Measurements from ENCODE around the gene PTPRM. TPM values are rescaled to one million over a fixed set of nuclear protein-coding genes. Genes with fewer than 3 reads are reported as not detected.
"Not testable (repeated sequence)": the region's sequence is repeated elsewhere in the genome, so short reads cannot be mapped to it uniquely, and the experiment has no call there.

The PTPRM gene
- polyA plus RNA-seq, 4 donors = 2.2 to 31.4 (median 18.1) TPM

DNA sequence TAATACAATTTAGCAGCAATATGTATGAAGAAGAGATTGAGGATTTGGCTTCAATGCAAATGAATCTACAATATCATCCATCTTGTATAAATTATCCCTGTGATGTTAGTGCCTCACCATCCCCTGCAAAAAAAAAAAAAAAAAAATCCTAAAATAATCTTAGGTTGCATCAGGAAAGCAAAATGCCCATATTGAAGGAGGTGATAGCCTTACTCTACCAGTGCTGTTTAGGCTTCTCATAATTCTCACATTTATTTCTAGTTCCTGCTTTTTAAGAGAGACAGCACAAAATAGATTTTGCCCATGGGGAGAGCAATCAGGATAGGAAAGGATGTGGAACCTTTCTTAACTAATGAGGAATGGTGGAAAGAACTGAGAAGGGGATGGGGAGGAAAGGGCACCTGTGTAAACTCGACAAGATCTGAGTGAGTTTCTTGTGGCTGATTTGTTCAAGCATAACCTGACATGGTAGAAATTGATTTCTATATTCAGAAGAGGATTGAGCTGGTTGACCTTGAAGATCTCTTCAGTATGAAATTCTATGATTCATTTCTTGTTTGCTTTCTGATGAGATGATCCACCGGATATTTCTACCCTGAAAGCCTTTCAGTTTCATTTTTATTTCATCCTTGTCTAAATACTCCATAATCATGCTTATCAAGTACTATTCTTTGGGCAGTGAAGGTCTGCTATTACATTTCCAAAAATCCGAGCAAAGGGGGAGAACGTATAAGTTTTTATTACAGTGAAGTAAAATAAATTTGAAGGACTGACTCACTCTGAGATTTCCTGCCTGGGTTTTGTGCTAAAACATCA lies 391.2 kb downstream of the PTPRM start:
- FAIRE-seq (no peak), DNase-seq (peak in 1 of 2 donors; percentile 10)
- Histone ChIP-seq H3K27me3 (ENCODE audit: control insufficient read depth in 3 of 3, insufficient read depth in 3 of 3, low read length in 3 of 3) (no peaks in the 10 kb centered on the region), H3K27ac (ENCODE audit: low read depth in 1 of 3, low read length in 2 of 3) (peak overlapping the region in 1 of 3 donors; percentile 72), H3K9me3 (ENCODE audit: control insufficient read depth in 2 of 2, insufficient read depth in 1 of 2, low read depth in 1 of 2, low read length in 1 of 2) (no peaks in the 10 kb centered on the region), H3K4me3 (ENCODE audit: low read depth in 1 of 3, low read length in 3 of 3) (no peak overlapping the region), H3K36me3 (ENCODE audit: control insufficient read depth in 3 of 3, insufficient read depth in 2 of 3, low read depth in 1 of 3, low read length in 3 of 3) (peaks cover 0 to 4% (median 0%) of the 10 kb centered on the region in 3 donors), H3K4me1 (ENCODE audit: control insufficient read depth in 3 of 3, insufficient read depth in 2 of 3, low read depth in 1 of 3, low read length in 2 of 3) (peaks cover 0 to 6% (median 2%) of the 10 kb centered on the region in 3 donors)
- whole genome bisulfite sequencing, 3 donors = 17 to 38% (median 28%) methylated on average over 4 of the region's 4 CpGs

DNA sequence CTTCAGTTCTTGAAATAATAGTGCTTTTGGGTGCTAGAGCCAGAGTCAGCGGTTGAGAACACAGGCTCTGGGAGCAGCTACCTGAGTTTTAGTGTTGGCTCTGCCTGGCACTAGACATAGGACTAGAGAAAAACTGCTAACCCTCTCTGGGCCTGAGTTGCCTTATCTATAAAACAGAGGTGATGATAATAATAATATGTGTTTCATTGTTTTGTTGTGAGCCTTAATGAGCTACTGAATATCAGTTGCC lies 391.7 kb downstream of the PTPRM start:
- 55 to 82% (median 70%) methylated on average over 1 of the region's 1 CpG for WGBS, 3 donors
- H3K4me3 ChIP-seq (ENCODE audit: low read depth in 1 of 3, low read length in 3 of 3) = no peak overlapping the region
- no peaks in the 10 kb centered on the region for H3K9me3 ChIP-seq (ENCODE audit: control insufficient read depth in 2 of 2, insufficient read depth in 1 of 2, low read depth in 1 of 2, low read length in 1 of 2)
- H3K36me3 ChIP-seq (ENCODE audit: control insufficient read depth in 3 of 3, insufficient read depth in 2 of 3, low read depth in 1 of 3, low read length in 3 of 3) = peaks cover 0 to 4% (median 0%) of the 10 kb centered on the region in 3 donors
- H3K27ac ChIP-seq (ENCODE audit: low read depth in 1 of 3, low read length in 2 of 3) = peak overlapping the region in 1 of 3 donors; percentile 72
- H3K27me3 ChIP-seq (ENCODE audit: control insufficient read depth in 3 of 3, insufficient read depth in 3 of 3, low read length in 3 of 3) = no peaks in the 10 kb centered on the region
- FAIRE-seq (no peak), DNase-seq (no peak)
- peaks cover 0 to 7% (median 0%) of the 10 kb centered on the region in 3 donors for H3K4me1 ChIP-seq (ENCODE audit: control insufficient read depth in 3 of 3, insufficient read depth in 2 of 3, low read depth in 1 of 3, low read length in 2 of 3)

DNA sequence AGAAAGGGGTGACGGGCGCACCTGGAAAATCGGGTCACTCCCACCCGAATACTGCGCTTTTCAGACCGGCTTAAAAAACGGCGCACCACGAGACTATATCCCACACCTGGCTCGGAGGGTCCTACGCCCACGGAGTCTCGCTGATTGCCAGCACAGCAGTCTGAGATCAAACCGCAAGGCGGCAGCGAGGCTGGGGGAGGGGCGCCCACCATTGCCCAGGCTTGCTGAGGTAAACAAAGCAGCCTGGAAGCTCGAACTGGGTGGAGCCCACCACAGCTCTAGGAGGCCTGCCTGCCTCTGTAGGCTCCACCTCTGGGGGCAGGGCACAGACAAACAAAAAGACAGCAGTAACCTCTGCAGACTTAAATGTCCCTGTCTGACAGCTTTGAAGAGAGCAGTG lies 399.6 kb downstream of the PTPRM start:
- not testable (repeated sequence) for H3K27me3 ChIP-seq (ENCODE audit: control insufficient read depth in 3 of 3, insufficient read depth in 3 of 3, low read length in 3 of 3); H3K27ac ChIP-seq (ENCODE audit: low read depth in 1 of 3, low read length in 2 of 3); FAIRE-seq; H3K4me1 ChIP-seq (ENCODE audit: control insufficient read depth in 3 of 3, insufficient read depth in 2 of 3, low read depth in 1 of 3, low read length in 2 of 3); H3K9me3 ChIP-seq (ENCODE audit: control insufficient read depth in 2 of 2, insufficient read depth in 1 of 2, low read depth in 1 of 2, low read length in 1 of 2); DNase-seq; H3K4me3 ChIP-seq (ENCODE audit: low read depth in 1 of 3, low read length in 3 of 3); H3K36me3 ChIP-seq (ENCODE audit: control insufficient read depth in 3 of 3, insufficient read depth in 2 of 3, low read depth in 1 of 3, low read length in 3 of 3)
- WGBS, 3 donors = 86 to 87% methylated on average over 1 to 10 of the region's 18 CpGs; no CpG with 5 or more reads in 1 of the 3 donors

DNA sequence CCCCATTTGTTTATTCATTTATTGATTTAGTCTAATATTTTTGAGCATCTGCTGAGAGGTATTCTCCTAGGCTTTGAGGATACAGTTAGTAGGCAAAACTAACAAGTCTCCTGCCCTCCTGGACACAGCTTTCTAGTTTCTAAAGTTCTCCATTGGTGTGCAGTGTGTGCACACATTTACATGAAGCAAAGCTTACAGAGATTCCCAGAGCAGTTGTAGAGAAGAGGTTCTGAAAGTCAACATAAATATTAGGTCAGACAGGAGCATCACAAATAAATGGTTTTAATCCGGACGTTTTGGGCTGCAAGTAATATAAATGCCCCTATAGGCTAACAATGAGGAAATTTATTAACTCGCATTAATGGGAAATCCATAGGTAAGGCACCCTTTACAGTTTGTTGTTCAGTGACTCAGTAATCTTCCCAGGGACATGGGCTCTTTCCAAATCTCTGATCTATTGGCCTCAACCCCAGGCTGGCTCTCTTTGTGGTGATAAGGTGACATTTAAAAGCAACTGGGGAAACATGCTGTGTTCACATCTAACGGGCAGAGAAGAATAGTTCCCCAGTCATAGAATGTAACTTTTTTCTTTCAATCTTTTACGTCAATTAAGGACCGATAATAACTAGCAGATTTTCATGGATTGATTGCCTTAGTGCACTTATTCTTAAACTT lies 407.2 kb downstream of the PTPRM start:
- H3K27ac ChIP-seq (ENCODE audit: low read depth in 1 of 3, low read length in 2 of 3) = no peak overlapping the region
- FAIRE-seq (no peak), DNase-seq (no peak)
- no peak overlapping the region for H3K4me3 ChIP-seq (ENCODE audit: low read depth in 1 of 3, low read length in 3 of 3)
- H3K27me3 ChIP-seq (ENCODE audit: control insufficient read depth in 3 of 3, insufficient read depth in 3 of 3, low read length in 3 of 3) = no peaks in the 10 kb centered on the region
- no peaks in the 10 kb centered on the region for H3K9me3 ChIP-seq (ENCODE audit: control insufficient read depth in 2 of 2, insufficient read depth in 1 of 2, low read depth in 1 of 2, low read length in 1 of 2)
- H3K4me1 ChIP-seq (ENCODE audit: control insufficient read depth in 3 of 3, insufficient read depth in 2 of 3, low read depth in 1 of 3, low read length in 2 of 3) = no peaks in the 10 kb centered on the region
- 85 to 88% (median 86%) methylated on average over 6 of the region's 6 CpGs for WGBS, 3 donors
- no peaks in the 10 kb centered on the region for H3K36me3 ChIP-seq (ENCODE audit: control insufficient read depth in 3 of 3, insufficient read depth in 2 of 3, low read depth in 1 of 3, low read length in 3 of 3)

DNA sequence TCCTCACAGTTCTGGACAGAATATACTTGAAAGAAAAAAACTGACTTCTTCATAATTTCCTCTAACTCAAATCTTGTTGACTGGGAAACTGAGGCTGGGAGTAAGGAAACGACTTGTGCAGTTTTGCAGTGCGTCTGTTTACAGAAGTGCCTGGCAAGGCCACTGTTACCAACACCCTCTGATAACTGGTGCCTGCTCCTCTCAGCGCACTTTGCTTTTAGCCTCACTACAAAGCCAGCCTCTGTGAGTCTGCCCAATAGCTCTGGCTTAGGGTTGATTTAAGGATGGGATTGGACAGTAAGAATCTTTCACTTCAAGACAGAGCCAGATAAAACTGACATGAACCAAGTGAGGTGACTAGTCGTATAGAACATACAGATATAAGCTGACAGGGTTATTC lies 410.8 kb downstream of the PTPRM start:
- FAIRE-seq (no peak), DNase-seq (no peak)
- Histone ChIP-seq H3K27ac (ENCODE audit: low read depth in 1 of 3, low read length in 2 of 3) (no peak overlapping the region), H3K4me1 (ENCODE audit: control insufficient read depth in 3 of 3, insufficient read depth in 2 of 3, low read depth in 1 of 3, low read length in 2 of 3) (no peaks in the 10 kb centered on the region), H3K4me3 (ENCODE audit: low read depth in 1 of 3, low read length in 3 of 3) (no peak overlapping the region), H3K36me3 (ENCODE audit: control insufficient read depth in 3 of 3, insufficient read depth in 2 of 3, low read depth in 1 of 3, low read length in 3 of 3) (no peaks in the 10 kb centered on the region), H3K9me3 (ENCODE audit: control insufficient read depth in 2 of 2, insufficient read depth in 1 of 2, low read depth in 1 of 2, low read length in 1 of 2) (no peaks in the 10 kb centered on the region), H3K27me3 (ENCODE audit: control insufficient read depth in 3 of 3, insufficient read depth in 3 of 3, low read length in 3 of 3) (no peaks in the 10 kb centered on the region)
- WGBS, 3 donors = 63 to 85% (median 74%) methylated on average over 4 of the region's 4 CpGs

DNA sequence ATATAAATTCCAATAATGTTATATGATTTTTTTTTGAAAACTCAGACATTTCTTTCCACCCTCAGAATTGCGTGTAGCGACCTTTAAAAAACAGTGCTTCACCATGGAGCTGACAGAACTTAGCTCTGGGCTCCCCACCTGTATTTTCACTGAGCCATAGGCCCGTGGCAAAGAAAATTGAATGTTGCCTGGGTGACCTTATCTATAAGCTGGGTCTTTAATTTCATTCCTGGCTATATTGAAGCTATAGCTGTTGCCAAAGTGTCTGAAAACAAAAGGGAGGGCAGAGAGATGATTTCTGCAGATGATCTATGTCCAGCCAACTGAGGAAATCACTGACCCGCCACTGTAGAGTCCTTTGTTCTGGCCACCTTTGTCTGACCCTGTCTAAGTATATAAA lies 411.7 kb downstream of the PTPRM start:
- FAIRE-seq (no peak), DNase-seq (no peak)
- no peak overlapping the region for H3K4me3 ChIP-seq (ENCODE audit: low read depth in 1 of 3, low read length in 3 of 3)
- H3K36me3 ChIP-seq (ENCODE audit: control insufficient read depth in 3 of 3, insufficient read depth in 2 of 3, low read depth in 1 of 3, low read length in 3 of 3) = no peaks in the 10 kb centered on the region
- H3K27ac ChIP-seq (ENCODE audit: low read depth in 1 of 3, low read length in 2 of 3) = no peak overlapping the region
- no peaks in the 10 kb centered on the region for H3K9me3 ChIP-seq (ENCODE audit: control insufficient read depth in 2 of 2, insufficient read depth in 1 of 2, low read depth in 1 of 2, low read length in 1 of 2)
- no peaks in the 10 kb centered on the region for H3K4me1 ChIP-seq (ENCODE audit: control insufficient read depth in 3 of 3, insufficient read depth in 2 of 3, low read depth in 1 of 3, low read length in 2 of 3)
- WGBS, 3 donors = 81 to 84% (median 83%) methylated on average over 4 of the region's 4 CpGs
- no peaks in the 10 kb centered on the region for H3K27me3 ChIP-seq (ENCODE audit: control insufficient read depth in 3 of 3, insufficient read depth in 3 of 3, low read length in 3 of 3)

DNA sequence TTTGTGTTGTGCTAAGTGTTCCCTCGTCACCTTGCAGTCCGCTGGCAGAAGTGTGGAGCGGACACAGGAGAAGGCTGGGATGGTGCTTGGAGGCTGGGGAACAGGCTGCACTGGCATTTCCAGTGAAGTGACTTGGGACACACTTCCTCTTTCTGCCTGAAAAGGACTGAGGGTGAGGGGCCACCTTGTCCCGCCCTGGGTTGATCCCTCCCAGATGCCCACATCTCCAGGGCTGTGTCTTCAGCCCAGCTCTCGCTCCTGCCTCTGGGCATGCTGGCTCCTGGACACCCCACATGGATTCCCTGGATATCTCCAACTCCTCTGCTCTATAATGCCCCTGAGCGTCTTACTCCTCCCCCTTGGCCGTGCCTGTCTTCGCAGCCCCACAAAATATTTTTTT lies 412.6 kb downstream of the PTPRM start:
- Histone ChIP-seq H3K36me3 (ENCODE audit: control insufficient read depth in 3 of 3, insufficient read depth in 2 of 3, low read depth in 1 of 3, low read length in 3 of 3) (no peaks in the 10 kb centered on the region), H3K4me1 (ENCODE audit: control insufficient read depth in 3 of 3, insufficient read depth in 2 of 3, low read depth in 1 of 3, low read length in 2 of 3) (no peaks in the 10 kb centered on the region), H3K27ac (ENCODE audit: low read depth in 1 of 3, low read length in 2 of 3) (no peak overlapping the region), H3K27me3 (ENCODE audit: control insufficient read depth in 3 of 3, insufficient read depth in 3 of 3, low read length in 3 of 3) (no peaks in the 10 kb centered on the region), H3K4me3 (ENCODE audit: low read depth in 1 of 3, low read length in 3 of 3) (no peak overlapping the region), H3K9me3 (ENCODE audit: control insufficient read depth in 2 of 2, insufficient read depth in 1 of 2, low read depth in 1 of 2, low read length in 1 of 2) (no peaks in the 10 kb centered on the region)
- FAIRE-seq = no peak
- no peak for DNase-seq
- WGBS, 3 donors = 90 to 96% (median 95%) methylated on average over 8 of the region's 8 CpGs

DNA sequence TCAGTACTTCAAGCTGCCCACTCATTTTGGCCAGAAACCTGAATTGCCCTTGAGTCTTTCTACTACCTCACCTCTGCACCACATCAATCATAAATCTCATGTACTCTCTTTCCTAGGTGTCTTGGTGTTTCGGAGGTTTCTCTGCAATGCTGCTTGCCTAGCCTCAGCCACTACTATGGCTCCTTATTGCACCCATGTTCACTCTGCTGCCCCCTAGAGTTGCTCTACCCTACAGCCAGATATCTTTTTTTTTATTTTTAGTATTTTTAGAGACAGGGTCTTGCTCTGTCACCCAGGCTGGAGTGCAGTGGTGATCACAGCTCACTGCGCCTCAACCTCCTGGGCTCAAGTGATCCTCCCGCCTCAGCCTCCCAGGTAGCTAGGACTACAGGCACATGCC lies 413.0 kb downstream of the PTPRM start:
- WGBS, 3 donors = 93 to 98% (median 97%) methylated on average over 3 of the region's 3 CpGs
- Histone ChIP-seq H3K4me3 (ENCODE audit: low read depth in 1 of 3, low read length in 3 of 3) (no peak overlapping the region), H3K27me3 (ENCODE audit: control insufficient read depth in 3 of 3, insufficient read depth in 3 of 3, low read length in 3 of 3) (no peaks in the 10 kb centered on the region), H3K4me1 (ENCODE audit: control insufficient read depth in 3 of 3, insufficient read depth in 2 of 3, low read depth in 1 of 3, low read length in 2 of 3) (no peaks in the 10 kb centered on the region), H3K36me3 (ENCODE audit: control insufficient read depth in 3 of 3, insufficient read depth in 2 of 3, low read depth in 1 of 3, low read length in 3 of 3) (no peaks in the 10 kb centered on the region), H3K9me3 (ENCODE audit: control insufficient read depth in 2 of 2, insufficient read depth in 1 of 2, low read depth in 1 of 2, low read length in 1 of 2) (no peaks in the 10 kb centered on the region), H3K27ac (ENCODE audit: low read depth in 1 of 3, low read length in 2 of 3) (no peak overlapping the region)
- no peak for DNase-seq
- FAIRE-seq = no peak
